ENCODE data around the gene DSE. TPM values are rescaled to one million over a fixed set of nuclear protein-coding genes. Genes with fewer than 3 reads are reported as not detected.

The DSE gene
- total RNA-seq, 1 experiment from 2014 or later: 9.8 TPM

DNA sequence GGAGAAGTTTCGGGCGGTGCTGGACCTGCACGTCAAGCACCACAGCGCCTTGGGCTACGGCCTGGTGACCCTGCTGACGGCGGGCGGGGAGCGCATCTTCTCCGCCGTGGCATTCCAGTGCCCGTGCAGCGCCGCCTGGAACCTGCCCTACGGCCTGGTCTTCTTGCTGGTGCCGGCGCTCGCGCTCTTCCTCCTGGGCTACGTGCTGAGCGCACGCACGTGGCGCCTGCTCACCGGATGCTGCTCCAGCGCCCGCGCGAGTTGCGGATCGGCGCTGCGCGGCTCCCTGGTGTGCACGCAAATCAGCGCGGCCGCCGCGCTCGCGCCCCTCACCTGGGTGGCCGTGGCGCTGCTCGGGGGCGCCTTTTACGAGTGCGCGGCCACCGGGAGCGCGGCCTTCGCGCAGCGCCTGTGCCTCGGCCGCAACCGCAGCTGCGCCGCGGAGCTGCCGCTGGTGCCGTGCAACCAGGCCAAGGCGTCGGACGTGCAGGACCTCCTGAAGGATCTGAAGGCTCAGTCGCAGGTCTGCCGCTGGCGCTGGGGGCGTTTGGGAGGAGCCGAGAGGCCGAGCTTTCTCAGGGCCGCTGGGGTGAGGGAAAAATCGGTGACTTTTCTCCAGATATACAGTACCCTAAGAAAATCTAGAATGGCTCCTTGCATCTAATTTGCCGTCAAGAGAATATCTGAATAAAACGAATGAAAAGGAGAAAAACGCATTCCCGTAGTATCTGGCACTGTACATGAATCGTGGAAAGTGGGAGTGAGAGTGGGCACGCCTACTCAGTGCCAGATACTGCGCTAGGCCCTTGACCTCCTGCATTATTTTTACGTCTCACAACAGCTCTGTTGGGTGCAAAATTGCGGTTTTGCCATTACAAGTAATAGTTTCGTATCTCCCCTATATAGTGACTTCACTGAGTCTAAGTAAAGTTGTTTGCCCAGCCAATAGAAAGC lies 91.5 kb downstream of the DSE start:
- intact Hi-C loops (cut with micrococcal nuclease): no loop called here
- Histone ChIP-seq H3K4me2 (ENCODE audit: low read length) (no peak overlapping the region), H3K9ac (ENCODE audit: low read length) (no peak overlapping the region), H3K27ac (ENCODE audit: low read length) (no peak overlapping the region), H3K9me3 (ENCODE audit: low read length) (no peaks in the 10 kb centered on the region), H3K9me2 (replicated peaks; ENCODE audit: low read length) (no peaks in the 10 kb centered on the region), H3F3A (ENCODE audit: low read length, unreplicated experiment) (no peaks in the 10 kb centered on the region), H3K36me3 (ENCODE audit: low read depth, low read length) (no peaks in the 10 kb centered on the region), H3K27me3 (ENCODE audit: low read length) (peaks cover 22% of the 10 kb centered on the region), H2AFZ (ENCODE audit: low read length) (no peak overlapping the region), H3K4me3 (ENCODE audit: low read length) (no peak overlapping the region), H3K79me2 (ENCODE audit: low read length) (no peaks in the 10 kb centered on the region), H4K20me1 (ENCODE audit: low read length) (no peaks in the 10 kb centered on the region), H3K4me1 (ENCODE audit: insufficient read depth, low read length) (no peaks in the 10 kb centered on the region)
- ChIA-PET CTCF (no interaction called here), POLR2A (ENCODE audit: unreplicated experiment) (no interaction called here)
- TF ChIP-seq EZH2 (IDR thresholded peaks at IDR 0.05; ENCODE audit: low read length, unreplicated experiment) (no peak), EZH2phosphoT487 (IDR thresholded peaks at IDR 0.05; ENCODE audit: borderline replicate concordance, low read length) (no peak)
- TF ChIP-seq, protein P1, sequence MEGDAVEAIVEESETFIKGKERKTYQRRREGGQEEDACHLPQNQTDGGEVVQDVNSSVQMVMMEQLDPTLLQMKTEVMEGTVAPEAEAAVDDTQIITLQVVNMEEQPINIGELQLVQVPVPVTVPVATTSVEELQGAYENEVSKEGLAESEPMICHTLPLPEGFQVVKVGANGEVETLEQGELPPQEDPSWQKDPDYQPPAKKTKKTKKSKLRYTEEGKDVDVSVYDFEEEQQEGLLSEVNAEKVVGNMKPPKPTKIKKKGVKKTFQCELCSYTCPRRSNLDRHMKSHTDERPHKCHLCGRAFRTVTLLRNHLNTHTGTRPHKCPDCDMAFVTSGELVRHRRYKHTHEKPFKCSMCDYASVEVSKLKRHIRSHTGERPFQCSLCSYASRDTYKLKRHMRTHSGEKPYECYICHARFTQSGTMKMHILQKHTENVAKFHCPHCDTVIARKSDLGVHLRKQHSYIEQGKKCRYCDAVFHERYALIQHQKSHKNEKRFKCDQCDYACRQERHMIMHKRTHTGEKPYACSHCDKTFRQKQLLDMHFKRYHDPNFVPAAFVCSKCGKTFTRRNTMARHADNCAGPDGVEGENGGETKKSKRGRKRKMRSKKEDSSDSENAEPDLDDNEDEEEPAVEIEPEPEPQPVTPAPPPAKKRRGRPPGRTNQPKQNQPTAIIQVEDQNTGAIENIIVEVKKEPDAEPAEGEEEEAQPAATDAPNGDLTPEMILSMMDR (conservative IDR thresholded peaks at IDR 0.05; ENCODE audit: low read depth, low read length): no peak
- 0 out of 2 replicates have a peak, but pooled peaks have one; percentile 27 for ATAC-seq
- BruUV-seq (replicated peaks): no TSS peak
- no peak for DNase-seq

DNA sequence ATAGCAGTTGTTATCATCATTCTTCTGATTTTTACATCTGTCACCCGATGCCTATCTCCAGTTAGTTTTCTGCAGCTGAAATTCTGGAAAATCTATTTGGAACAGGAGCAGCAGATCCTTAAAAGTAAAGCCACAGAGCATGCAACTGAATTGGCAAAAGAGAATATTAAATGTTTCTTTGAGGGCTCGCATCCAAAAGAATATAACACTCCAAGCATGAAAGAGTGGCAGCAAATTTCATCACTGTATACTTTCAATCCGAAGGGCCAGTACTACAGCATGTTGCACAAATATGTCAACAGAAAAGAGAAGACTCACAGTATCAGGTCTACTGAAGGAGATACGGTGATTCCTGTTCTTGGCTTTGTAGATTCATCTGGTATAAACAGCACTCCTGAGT lies 92.6 kb downstream of the DSE start:
- H3K36me3 ChIP-seq (ENCODE audit: low read depth, low read length): no peaks in the 10 kb centered on the region
- no peaks in the 10 kb centered on the region for H3K9me2 ChIP-seq (replicated peaks; ENCODE audit: low read length)
- H3K9ac ChIP-seq (ENCODE audit: low read length): no peak overlapping the region
- H3K4me2 ChIP-seq (ENCODE audit: low read length): no peak overlapping the region
- no peaks in the 10 kb centered on the region for H3F3A ChIP-seq (ENCODE audit: low read length, unreplicated experiment)
- H3K9me3 ChIP-seq (ENCODE audit: low read length): no peaks in the 10 kb centered on the region
- no peak for ATAC-seq
- H3K79me2 ChIP-seq (ENCODE audit: low read length): no peaks in the 10 kb centered on the region
- POLR2A ChIA-PET (ENCODE audit: unreplicated experiment): no interaction called here
- intact Hi-C loops (cut with micrococcal nuclease): no loop called here
- CTCF ChIA-PET: no interaction called here
- H3K27ac ChIP-seq (ENCODE audit: low read length): no peak overlapping the region
- TF ChIP-seq EZH2phosphoT487 (IDR thresholded peaks at IDR 0.05; ENCODE audit: borderline replicate concordance, low read length) (no peak), EZH2 (IDR thresholded peaks at IDR 0.05; ENCODE audit: low read length, unreplicated experiment) (no peak)
- TF ChIP-seq, protein P1 (conservative IDR thresholded peaks at IDR 0.05; ENCODE audit: low read depth, low read length): no peak
- no peaks in the 10 kb centered on the region for H4K20me1 ChIP-seq (ENCODE audit: low read length)
- H3K27me3 ChIP-seq (ENCODE audit: low read length): peaks cover 22% of the 10 kb centered on the region
- H3K4me1 ChIP-seq (ENCODE audit: insufficient read depth, low read length): no peaks in the 10 kb centered on the region
- H2AFZ ChIP-seq (ENCODE audit: low read length): no peak overlapping the region
- DNase-seq: no peak
- BruUV-seq (replicated peaks): no TSS peak
- no peak overlapping the region for H3K4me3 ChIP-seq (ENCODE audit: low read length)

DNA sequence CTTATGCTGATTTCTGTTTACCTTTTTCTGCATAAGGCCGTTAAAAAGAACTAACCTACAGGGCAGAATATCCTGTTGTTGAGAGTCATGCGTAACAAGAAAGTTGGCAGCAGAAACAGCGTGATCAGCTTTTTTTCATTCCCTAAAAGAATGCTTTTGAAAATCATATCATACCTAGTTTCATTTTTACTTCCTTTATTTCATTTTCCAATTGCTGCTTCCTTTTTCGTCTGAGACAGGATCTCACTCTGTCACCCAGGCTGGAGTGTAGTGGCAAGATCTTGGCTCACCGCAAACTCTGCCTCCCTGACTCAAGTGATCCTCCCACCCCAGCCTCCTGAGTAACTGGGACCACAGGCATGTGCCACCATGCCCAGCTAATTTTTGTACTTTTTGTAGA lies 94.5 kb downstream of the DSE start:
- H3K4me2 ChIP-seq (ENCODE audit: low read length): no peak overlapping the region
- no peak overlapping the region for H3K27ac ChIP-seq (ENCODE audit: low read length)
- no peak for TF ChIP-seq EZH2phosphoT487 (IDR thresholded peaks at IDR 0.05; ENCODE audit: borderline replicate concordance, low read length)
- TF ChIP-seq, protein P1 (conservative IDR thresholded peaks at IDR 0.05; ENCODE audit: low read depth, low read length): no peak
- no peak for TF ChIP-seq EZH2 (IDR thresholded peaks at IDR 0.05; ENCODE audit: low read length, unreplicated experiment)
- H3K27me3 ChIP-seq (ENCODE audit: low read length): peaks cover 22% of the 10 kb centered on the region
- no peaks in the 10 kb centered on the region for H3F3A ChIP-seq (ENCODE audit: low read length, unreplicated experiment)
- ChIA-PET POLR2A (ENCODE audit: unreplicated experiment) (no interaction called here), CTCF (no interaction called here)
- H3K9me2 ChIP-seq (replicated peaks; ENCODE audit: low read length): no peaks in the 10 kb centered on the region
- H3K4me1 ChIP-seq (ENCODE audit: insufficient read depth, low read length): no peaks in the 10 kb centered on the region
- no peaks in the 10 kb centered on the region for H3K79me2 ChIP-seq (ENCODE audit: low read length)
- intact Hi-C loops (cut with micrococcal nuclease): no loop called here
- H3K4me3 ChIP-seq (ENCODE audit: low read length): no peak overlapping the region
- H2AFZ ChIP-seq (ENCODE audit: low read length): no peak overlapping the region
- no peak overlapping the region for H3K9ac ChIP-seq (ENCODE audit: low read length)
- H4K20me1 ChIP-seq (ENCODE audit: low read length): no peaks in the 10 kb centered on the region
- ATAC-seq (no peak), DNase-seq (no peak)
- no peaks in the 10 kb centered on the region for H3K9me3 ChIP-seq (ENCODE audit: low read length)
- no peaks in the 10 kb centered on the region for H3K36me3 ChIP-seq (ENCODE audit: low read depth, low read length)
- BruUV-seq (replicated peaks): no TSS peak

Measured in PC-3 (cell line).